ENCODE data around the gene BRIX1.

BRIX1 gene, protein sequence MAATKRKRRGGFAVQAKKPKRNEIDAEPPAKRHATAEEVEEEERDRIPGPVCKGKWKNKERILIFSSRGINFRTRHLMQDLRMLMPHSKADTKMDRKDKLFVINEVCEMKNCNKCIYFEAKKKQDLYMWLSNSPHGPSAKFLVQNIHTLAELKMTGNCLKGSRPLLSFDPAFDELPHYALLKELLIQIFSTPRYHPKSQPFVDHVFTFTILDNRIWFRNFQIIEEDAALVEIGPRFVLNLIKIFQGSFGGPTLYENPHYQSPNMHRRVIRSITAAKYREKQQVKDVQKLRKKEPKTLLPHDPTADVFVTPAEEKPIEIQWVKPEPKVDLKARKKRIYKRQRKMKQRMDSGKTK

DNA sequence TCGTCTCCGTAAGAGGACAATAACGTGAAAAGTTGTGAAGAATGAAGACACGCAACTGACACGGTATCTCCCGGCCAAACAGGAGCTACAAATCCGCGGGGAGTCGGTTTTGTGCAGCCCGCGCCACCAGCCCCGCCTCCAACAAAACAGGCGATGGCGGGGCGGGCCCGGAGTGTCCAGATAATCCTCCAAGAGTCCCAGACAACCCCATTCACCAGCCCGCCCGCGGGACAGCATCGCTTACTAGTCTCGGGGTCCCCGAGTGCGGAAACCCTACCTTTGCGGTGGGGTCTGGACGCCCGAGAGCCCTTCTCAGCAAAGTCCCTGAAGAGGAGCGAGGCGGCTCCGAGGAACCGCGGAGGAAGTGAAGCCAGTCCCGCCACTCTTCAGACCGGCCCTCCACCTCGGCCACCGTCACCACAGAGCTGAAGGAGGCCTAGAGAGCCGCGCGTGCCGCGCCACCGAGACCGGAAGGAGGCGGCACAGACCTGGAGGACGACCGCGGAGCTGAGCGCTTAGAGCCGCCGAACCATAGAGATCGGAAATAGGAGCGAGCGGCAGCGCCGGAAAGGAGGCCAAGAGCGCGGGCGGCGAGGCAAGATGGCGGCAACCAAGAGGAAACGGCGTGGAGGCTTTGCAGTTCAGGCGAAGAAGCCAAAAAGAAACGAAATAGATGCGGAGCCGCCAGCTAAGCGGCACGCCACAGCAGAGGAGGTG, at the start of gene BRIX1, which contains the start of gene RAD1:
TSS of gene BRIX1 (plus strand) at position 573 of the 717 bp plus-strand sequence. CDS start at position 601, 28 bp downstream.
TSS of gene RAD1 (minus strand) at position 366 of the 717 bp plus-strand sequence. CDS start 612 bp downstream, outside the sequence.
- peak; percentile 99 for DNase-seq

DNA sequence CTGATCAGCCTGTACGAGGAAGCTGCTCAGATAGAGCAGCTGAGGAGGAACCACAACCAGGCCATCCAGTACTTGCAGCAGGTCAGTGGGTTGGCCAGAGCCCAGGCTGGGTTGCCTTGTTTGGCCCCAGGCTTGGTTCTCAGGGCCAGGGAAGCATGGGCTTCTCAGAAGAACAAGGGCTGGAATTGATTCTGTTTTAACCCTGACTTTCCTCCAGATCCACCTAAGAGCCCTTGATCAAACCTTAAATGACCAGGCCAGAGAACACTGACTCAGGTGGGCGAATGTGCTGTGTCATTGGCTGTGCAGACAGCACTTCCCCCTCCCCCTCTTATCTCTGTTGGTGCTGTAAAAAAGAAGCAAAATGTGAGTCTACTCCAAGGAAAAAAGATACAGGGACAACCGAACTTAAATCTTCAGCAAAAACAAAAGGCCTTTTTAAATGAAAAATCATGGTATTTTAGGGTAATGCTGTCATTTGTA, 48.5 kb upstream of the BRIX1 start:
- DNase-seq = no peak

DNA sequence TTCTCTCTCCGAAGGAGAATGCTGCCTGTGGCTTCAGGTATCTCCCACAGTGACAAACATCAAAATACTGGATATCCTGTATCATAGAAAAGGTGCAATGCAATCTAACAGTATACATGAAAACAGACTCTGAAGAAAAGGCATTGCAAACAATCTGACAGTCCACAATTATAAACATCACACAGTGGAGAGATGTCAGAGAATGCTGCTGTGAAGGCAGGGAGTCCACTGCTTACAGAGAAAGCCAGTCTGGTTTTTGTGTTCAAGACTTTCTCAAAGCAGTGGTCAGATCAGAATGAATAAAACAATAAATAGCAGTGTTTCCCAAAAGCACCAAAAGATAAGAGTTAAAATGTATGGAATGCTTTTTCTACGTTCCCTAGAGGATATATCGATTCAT, 47.9 kb upstream of the BRIX1 start:
- DNase-seq = no peak

DNA sequence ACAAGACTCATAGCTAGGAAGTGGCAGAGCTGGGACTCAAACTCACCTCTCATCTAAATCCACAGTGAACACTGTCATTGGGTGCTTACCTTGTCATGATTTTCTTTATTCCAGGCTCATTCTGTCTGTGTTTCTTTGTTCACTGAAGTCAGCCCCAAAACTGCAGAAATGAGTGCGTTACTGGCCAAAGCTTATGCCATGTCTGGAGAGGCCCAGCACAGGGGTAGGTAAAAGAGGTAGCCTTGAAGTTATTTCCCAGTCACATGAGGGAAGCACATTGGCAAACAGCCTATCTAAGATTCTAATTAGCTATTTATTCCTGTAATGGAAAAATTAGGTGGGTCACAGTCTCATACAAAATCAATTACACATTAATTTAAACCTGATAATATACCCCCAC, 46.7 kb upstream of the BRIX1 start:
- no peak for DNase-seq

DNA sequence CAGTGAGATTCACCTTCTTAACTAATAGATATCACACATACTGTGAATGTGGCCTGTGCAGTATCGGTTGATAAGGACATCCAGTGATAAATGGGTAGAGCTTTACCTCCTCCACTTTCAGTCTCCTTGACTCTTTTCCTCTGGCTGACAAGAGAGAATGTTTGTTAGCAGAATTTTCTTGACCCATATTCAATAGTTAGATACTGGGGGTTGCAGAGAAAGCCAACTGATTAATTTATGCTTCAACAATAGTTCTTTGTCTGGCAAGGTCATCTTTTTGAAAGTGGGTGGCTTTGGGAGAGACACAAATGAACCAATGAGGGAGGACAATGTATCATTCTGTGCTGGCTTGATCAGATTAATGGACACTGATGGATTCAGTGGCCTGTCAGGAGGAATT, 46.3 kb upstream of the BRIX1 start:
- no peak for DNase-seq

DNA sequence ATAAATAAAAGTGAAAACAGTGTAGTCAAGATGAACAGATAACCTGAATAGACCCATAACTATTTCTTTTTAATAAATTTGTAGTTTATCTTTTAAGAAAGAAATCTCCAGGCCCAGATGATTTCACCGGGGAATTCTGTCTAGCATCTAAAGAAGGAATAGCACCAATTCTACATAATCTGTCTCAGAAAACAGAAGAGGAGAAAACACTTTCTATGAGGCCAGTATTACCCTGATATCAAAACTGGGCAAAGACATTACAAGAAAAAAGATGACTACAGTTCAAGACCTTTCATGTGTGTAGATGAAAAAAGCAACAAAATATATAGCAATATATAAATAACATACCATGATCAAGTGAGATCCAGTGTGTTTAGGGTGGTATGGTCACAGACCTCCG, 45.1 kb upstream of the BRIX1 start:
- DNase-seq = no peak

DNA sequence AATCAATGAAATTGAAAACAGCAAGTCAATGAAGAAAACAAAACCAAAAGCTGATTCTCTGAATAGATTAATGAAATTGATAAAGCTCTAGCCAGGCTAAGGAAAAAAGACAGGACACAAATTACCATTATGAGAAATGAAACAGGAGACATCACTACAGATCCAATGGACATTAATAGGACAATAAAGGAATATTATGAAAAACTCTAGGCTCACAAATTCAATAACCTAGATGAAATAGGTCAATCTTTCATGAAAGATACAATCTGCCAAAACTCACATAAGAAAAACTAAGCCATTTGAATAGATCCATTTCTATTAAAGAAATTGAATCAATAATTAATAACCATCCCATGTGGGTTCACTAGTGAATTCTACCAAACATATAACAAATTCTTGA, 39.2 kb upstream of the BRIX1 start:
- no peak for DNase-seq

DNA sequence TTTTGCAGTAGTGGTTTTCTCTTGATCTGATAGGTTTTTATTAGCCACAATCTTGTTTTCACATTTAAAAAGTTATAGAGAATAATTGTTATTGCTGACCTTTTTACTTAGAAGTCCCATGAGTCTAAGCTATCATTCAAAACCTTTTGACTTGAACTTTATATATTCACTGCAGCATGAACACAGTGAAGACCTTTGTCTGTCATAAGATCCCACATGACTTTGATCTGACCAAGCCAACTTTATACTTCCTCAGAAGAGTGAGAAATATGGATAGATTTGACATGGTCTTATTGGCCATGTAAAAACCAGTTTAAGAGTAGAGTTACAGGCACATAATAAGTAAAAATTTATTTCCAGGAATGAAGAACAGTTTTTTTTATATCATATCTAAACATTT, 34.3 kb upstream of the BRIX1 start:
- no peak for DNase-seq

DNA sequence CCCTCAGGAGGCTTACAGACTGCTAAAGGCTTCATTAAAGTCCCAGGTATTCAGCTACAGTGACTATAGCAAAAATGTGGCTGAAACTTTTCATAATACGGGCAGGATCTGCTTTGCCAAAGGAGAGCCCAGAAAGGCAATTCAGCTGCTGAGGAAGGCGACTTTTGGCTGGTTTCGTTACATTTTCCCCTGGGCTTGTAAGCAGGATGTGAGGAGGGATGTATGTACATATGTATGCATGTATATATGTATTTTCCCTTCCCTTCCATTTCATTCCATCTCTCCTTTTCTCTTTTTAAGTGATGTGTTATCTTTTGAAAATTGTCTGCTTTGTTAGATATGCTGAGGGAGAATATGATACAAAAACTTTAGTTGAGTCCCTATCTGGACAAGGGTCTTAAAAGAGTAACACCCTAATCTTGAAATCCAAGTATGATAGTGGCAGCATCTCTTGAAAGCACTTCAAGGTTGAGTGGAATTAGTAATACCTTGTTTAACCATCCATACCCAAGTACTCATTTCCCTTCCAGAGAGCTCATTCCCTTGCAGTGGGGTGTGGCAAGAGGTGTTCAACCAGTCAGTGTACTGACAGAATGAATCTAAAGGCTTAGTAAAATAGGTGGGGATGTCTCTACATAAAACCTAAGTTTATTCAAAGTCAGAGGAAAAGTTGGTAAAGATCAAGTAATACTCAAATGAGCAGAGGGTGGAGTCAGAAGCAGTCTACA, 29.0 kb upstream of the BRIX1 start:
- no peak for DNase-seq

DNA sequence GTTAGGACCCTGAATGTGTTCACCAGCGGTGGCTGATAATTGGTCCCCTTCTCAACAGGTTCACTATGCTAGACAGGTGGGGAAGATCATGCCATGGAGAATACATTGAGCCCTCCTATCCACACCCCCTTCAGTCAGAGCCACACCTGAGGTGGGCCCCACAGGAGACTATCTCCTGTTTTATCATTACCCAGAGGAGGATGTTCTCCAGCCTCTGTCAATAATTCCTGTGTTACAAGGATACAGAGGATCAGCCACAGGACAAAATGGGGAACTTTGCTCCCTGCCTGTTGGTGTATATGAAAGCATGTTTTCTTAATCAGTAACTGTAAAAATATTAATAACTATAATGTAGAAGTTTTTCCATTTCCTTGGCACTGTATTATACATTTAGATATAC, 26.1 kb upstream of the BRIX1 start:
- no peak for DNase-seq

DNA sequence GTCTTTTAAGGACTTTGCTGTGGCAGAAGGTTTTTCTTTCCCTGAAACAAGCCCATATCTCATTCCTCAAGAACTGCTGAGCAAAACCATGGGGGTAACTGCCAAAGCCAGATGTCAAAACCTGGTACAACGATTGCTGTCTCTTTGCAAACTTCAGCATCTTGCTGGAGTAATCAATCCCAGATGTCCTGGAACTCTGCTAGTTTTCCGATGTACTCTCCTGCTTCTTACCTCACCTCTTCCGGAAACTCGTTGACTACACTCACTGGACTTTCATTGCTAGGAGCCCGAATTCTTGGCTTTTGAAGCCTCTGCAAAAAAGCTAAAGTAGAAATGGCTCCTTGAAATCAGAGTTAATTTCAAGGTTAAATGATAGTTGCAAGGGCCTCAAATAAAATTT, 23.5 kb upstream of the BRIX1 start:
- DNase-seq = no peak

DNA sequence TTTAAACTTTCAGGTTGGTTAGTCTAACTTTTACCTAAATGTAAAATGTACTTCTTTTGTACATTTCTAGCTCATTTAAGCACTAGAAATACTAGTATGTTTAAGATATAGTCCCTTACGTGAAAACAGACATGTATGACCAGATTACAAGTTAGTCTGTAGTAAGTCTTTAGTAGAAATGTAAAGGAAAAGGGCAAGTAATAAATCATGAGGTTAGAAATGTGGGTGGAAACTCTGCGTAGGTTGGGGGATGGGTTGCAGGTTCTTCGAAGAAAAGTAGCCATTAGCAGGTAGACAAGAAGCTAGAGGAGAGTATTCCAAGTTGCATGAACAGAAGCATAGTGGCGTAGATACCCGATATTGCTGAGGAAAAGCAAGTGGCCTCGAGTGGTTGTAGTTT, 23.1 kb upstream of the BRIX1 start:
- no peak for DNase-seq

DNA sequence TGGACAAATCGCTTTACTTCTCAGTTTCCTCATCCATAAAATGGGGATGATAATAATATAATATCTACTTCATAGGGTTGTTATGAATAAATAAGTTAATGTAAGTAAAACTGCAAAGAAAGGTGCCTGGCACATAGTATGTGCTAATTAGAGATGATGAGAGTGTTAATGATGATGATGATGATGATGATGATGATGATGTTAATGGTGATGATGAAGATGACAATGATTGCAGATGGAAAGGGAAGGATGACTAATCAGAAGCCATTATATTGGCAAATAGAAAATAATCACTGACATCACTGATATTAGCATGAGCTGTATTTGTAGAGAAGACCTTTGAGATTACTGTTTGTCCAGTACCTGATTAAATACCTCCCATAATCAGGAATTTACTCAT, 20.8 kb upstream of the BRIX1 start:
- no peak for DNase-seq

DNA sequence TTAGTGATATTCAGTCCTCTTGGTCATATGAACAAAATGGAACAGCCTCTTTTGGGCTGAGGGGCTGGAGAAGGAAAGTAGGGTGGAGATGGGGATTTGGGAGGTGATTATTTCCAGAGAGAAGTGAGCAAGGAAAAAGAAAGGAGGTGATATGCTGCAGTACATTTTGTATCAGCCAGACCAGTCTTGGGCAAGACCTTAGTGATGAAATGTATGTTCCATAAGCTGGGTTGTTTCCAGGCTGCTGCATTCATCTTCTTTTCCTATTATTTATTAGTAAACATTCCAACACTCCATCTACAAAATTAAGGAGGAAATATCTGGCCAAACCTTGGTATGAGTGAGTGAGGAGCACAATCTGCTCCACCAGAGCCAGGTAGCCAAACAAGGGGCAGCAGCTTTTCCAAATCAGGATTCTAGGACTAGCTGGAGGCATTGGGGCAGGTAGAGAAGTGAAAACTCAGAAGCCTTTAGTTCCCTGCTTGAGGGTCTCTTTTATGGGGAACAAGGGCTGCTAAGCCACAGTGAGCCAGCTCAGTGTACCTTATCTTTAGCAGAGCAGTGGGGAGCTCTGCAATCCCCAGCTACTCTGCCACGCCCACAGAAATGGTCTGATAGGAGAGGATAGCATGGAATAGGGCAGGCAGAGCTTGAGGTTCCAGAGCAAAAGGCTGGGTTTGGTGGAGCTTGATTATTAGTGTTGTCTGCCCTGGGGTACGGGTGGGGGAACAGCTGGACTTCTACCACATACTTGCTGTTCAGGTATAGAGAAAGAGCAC, 19.7 kb upstream of the BRIX1 start:
- no peak for DNase-seq

DNA sequence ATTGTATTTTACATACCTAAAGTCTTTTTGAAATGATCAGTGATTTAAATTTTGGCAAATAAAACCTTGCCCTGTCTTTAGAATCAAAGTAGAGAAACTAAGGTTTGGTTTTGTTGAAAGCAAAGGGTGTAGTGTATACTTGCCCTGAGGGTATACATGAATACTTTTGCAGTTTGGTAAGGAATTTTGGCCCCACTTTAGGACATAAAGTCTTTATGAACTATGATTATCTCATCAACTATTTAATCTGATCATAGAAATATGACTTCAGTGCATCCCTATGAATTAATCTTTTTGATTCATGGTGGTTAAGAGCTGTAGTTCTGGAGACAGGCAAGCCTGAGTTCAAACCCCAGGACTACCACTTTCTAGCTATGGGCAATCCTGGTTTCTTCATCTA, 17.9 kb upstream of the BRIX1 start:
- DNase-seq = no peak

DNA sequence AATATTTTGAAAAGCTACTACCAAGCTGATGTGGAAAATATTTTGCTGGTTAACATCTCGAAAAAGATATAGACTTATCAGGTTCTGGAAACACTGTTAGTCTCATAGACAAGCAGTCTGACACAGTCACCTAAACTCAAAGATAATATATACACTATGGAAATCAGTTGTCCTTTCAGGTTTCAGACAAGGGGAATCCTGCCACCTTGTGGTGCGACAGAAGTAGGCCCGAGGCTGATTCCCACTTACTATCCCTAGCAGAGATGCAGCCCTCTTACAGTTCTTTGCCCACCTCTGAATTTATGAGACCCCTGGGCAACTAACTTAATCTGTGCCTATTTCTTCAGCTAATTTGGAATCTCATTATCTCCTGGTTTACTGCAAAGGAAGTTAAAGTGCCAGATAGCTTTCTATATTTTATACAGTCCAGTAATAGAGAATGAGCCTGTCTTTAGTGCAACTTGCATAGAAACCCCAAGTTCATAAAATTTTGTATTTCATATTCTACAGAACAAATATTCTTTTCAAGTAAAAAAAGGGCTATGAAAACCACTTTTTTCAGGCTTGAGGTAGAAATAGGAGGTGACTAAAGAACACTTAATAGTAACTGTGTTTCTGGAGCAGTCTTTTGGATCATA, 17.1 kb upstream of the BRIX1 start:
- DNase-seq = peak; percentile 69

DNA sequence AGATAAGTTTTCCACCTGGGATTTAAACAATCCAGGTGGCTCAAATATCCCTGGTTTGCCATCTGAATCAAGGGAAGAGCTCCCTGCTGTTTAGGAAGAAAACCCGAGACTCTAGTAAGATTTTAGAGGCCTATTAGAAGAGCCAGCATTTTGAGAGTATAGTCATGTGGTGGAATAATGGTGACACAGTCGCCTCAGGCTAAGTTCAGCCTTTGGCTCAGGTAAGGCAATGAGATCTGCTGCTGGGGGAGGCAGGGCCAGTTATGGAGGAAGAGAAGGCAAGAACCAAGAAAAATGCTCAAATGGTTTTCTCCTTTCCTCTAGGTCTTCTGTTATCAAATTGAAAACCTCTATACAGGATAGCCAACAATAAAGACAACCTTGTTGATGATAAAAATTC, 16.4 kb upstream of the BRIX1 start:
- no peak for DNase-seq

DNA sequence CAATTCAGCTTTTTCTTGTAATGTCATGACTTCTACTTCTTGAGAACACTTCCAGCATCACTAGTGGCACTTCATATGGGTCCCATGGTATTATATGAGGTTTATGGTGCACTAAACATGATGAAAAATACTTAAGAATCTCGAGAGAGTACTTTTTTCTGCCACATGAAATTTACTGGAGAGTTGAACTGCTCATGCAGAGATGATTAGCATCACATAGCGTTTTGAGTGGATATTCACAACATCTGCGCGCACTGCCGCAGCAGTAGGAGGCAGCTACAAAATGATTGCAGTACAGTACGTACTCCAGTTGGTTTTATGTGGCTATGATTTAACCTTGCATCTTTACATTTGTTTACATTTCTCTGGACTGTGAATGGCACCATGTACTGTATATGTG, 14.9 kb upstream of the BRIX1 start:
- no peak for DNase-seq

DNA sequence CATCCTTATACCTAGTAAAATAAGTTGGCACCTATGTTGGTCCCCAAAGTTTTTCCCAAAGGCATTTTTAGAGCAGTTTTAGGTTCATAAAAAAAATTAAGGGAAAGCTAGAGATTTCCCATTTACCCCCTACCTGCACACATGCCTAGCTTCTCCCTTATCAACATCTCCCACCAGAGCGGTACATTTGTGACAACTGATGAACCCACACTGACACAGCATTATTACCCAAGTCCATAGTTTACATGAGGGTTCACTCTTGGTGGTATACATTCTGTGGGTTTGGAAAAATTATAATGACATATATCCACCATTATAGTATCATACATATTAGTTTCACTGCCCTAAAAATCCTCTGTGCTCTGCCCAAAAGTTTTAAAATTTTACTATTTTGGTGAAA, 12.3 kb upstream of the BRIX1 start:
- no peak for DNase-seq

DNA sequence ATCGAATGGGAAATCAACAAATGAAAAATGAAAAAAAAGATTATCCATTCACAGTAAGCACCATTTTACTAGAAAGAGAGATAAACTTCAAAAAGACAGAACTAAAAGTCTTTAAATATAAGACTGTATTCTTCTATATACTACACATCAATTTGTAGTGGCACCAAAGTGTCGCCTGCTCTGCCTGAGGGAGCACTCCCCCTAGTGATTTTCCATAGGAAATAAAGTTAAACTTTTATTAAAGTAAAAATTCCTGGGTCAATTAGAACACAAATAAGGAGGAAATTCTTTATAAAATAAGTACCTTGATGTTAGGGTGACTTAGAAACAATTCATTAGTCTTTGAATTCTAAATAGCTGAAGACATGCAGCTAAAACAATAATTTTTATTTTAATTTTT, 9.9 kb upstream of the BRIX1 start:
- DNase-seq = peak; percentile 19

DNA sequence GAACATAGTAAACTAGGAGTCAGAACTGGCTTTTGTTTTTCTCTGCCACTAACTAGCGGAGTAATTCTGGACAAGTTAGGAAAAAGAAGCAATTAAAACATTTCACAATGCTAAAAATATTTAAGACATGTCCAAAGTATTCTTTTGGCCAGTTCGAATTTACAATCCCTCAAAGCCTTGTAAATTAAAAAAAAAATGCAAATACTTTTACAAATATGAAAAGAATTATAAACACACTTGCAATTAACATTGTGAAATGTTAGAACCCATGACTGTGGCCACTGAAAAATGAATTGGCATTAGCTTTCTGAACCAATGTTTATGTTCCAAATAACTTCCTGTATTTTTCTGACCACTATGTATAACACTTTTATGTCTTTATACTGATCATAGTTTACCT, 2.4 kb upstream of the BRIX1 start:
- no peak for DNase-seq

DNA sequence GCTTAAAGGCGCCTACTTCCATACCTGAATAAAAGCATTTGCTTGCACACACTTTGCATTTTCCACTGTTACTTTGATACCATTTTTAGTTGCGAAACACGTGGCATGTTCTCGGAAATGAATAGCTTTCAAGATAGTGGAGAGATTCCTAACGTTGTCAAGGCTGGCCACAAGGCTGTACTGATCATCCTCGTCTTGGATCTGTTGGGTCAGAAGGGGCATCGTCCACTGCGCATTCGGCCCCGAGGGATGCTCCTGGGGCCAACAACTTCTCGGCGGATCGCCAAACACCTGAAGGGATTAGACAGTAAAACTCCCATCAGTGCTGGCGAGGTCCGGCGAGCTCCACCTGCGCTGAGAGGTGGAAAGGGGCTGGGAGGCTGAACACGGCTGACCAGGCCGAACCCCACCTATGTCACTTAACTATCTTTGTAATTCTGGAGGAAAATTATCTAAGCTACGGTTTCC, 806 bp upstream of the BRIX1 start:
- DNase-seq = no peak
